Measurements from ENCODE around the gene LTA4H.

The LTA4H gene

DNA sequence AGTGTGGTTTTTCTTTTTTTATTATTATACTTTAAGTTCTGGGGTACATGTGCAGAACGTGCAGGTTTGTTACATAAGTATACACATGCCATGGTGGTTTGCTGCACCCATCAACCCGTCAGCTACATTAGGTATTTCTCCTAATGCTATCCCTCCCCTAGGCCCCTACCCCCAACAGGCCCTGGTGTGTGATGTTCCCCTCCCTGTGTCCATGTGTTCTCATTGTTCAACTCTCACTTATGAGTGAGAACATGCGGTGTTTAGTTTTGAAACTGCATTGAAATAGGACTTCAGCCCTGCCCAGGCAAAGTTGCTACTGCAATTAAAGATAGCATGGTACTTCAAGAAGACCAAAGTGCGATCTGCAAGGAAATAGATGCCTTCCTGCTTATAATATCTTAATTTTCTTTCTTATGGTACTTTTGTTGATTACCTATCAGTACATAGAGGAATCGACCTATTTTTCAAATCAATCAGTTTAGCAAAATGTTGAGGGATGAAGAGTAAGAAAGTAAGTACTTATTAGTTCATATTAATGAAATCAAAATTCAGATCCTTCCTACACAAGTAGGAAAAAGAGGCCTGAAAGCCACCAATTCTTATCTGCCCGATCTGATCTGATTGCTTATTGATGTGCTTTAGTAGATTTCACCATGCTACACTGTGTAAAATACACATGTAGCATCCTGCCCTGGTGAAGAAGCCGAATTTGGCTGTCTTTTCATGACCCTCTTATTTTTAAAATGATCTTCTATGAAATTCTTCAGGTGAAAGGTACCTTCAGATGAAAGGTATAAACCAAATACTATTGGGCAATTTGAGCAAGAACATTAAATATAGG lies 1.6 kb downstream of the LTA4H start:
- no peak for DNase-seq

DNA sequence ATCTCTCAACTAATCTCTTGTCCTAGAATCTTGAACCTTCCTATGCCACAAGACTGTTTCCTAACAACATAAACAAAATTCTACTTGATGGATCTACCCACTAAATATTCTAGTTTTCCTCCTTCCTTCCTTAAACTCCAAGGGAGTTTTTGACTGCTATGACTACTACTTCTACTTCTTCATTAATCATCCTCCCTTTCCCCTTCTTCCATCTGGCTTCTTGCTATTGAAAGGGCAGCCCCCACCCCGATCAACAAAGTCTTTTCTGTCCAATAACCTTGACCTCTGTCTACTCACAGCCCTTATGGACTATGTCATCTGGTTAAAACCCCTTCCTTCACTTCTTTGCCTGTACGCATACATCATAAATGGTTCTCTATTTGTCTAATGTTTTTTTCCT lies 5.6 kb downstream of the LTA4H start:
- DNase-seq: no peak

DNA sequence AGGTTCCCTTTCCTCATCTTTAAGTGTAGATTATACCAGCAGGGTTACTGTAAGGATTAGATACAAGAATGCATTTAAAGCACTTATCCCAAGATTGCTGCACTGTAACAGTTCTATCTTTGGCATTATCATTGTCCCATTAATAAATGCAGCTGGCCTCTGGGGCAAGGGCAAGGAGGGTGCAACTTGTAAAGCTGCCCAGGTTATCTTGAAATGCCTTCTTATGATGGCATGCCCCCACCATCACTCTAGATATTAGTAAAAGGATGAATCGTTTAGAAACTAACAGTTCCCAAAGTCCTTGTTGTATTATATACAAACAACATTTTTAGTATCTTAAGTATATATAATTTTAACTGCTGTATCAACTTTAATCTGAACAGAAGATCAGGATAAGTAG lies 6.8 kb downstream of the LTA4H start:
- no peak for DNase-seq

DNA sequence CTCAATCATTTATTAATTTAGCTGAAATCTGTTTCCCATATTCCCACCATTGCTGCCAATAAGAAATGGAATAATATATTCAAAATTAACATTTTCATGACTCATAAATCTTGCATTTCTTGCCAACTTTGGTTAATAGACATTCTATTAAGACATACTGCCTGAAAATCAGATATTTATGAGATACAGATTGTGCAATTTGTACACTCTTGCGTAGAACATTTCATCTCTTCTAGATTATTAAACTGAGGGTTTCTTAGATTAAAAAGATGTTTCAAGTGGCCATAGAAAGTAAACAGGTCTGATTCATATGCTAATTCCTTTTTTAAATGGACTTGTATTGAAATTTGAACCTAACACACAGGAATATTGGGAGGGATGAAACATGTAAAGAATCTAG lies 9.1 kb downstream of the LTA4H start:
- DNase-seq: no peak

DNA sequence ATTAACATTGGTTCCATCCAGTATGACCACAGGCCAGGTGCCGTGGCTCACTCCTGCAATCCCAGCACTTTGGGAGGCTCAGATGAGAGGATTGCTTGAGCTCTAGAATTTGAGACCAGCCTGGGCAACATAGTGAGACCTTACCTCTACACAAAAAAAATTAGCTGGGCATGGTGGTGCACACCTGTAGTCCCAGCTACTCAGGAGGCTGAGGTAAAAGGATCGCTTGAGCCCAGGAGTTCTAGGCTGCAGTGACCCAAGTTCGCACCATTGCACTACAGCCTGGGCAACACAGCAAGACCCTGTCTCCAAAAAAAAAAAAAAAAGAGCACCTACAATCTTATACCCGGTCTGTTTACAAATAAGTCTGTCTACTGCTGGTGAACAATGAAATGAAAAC lies 9.9 kb downstream of the LTA4H start:
- DNase-seq: no peak

DNA sequence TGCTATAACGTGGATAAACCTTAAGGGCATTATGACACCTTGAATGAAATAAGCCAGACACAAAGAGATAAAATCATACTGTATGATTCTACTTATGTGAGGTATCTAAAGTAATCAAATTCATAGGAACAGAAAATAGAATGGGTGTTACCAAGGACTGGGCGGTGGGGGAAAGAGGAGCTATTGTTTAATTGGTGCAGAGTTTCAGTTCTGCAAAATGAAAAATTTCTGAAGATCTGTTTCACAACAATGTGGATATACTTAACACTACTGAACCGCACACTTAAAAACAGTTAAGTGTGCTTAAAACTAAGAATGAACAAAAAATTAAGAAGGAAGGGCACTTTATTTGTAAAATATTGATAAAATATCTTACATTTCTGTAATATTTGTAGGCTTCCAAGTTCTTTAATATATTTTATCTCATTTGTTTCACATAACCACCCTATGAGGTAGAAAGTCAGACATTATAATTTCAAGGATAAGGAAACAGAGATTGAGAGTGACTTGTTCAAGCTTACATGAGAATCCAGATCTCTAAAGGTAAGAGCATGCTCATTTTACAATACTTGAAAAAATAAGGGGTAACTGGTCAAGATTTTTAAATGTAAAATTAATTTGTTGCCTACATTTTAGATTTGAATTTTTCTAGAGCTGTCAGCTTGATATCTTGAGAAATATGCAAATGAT lies 14.9 kb downstream of the LTA4H start:
- no peak for DNase-seq

DNA sequence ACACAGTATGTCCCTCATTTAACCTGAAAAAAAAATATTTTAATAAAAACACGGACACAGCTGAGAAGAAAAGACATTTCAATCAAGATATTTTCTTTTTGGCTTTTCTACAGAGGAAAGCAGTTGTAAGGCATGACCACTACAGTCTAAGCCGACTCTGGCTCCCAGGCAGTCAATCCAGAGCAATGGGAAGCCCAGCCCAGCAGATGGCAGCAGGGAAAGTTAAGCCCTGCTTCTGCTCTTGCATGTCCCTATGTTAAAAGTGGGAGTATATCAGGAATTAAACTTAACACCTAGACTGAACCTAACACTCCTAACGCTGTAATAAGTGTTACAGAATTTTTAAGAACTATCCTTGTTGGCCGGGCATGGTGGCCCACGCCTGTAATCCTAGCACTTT lies 19.7 kb downstream of the LTA4H start:
- no peak for DNase-seq

DNA sequence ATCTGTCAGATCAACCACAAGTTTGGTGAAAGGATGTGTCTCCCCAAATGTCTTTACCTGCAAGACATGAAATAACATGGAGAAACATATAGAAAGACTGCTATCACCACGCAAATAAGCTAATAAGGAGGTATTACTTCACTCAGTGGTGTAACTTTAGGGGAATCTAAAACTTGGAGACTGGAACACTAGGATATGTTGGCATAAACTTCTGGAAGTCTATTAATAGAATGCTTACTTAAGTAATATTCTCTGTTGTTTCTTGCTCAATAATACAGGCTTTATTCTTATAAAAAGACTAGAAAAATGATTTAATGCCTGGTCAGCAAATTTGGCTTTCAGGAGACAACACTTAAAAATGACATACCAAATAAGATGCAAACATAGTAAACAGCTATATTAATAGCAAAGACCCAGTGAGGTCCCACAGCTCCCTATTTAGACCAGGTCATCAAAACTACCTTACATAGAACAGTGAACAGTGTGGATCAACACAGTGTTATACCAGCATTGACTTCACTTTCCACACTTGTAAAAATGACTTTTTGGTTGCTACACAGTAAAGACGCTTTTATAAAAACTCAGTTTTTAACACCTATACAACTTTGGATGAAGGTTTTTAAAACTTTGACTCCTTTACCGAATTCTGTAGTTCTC lies 20.3 kb downstream of the LTA4H start:
- no peak for DNase-seq

DNA sequence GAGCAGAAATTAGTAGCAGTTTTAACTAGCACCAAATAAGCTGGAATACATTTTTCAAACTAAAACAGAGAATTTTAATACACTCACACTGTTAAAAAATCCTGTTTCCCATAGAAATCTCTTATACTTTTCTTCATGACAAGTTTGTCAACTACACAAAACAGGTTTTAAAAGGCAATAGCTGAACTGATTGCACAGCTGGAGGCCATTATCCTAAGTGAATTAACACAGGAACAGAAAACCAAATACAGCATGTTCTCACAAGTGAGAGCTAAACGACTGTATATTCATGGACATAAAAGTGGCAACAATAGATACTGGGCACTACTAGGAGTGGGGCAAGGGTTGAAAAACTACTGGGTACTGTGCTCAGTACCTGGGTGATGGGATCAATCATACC lies 27.7 kb downstream of the LTA4H start:
- DNase-seq: no peak

DNA sequence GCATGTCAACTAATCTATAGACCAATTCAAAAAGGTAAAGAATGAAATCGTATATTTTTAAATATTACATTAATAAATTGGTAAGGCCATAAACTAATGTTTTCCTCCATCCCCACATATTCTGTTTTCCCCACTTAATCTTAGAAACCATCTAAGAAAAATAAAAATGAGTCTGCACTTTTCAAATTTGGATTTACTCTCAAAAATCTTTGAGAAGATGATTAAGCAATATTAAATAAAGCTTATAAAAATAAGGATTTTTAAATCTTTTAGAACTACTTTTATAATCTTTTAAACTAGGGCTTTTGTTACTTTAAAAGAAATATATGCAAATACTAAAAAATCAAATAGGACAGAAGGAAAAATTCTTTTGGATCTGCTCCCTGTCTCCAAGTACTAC lies 28.7 kb downstream of the LTA4H start:
- no peak for DNase-seq

DNA sequence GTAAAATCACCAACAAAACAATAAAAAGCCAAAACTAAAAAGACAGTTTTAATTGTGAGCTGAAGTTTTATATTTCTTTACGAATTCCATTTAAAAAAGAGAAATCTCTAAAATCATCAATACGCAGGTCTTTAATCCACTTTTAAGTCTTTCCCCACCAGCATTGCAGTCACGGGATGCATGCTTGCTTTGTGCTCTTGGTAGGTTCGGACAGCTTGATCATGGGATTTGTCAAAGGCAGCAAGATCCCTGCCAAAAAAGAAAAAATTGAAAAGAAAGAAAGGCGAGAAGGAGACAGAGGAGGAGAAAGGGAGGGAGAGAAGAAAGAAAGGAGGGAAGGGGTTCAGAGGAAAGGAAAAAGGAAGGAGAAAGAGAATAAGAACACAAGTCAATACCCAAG lies 34.5 kb downstream of the LTA4H start:
- no peak for DNase-seq

DNA sequence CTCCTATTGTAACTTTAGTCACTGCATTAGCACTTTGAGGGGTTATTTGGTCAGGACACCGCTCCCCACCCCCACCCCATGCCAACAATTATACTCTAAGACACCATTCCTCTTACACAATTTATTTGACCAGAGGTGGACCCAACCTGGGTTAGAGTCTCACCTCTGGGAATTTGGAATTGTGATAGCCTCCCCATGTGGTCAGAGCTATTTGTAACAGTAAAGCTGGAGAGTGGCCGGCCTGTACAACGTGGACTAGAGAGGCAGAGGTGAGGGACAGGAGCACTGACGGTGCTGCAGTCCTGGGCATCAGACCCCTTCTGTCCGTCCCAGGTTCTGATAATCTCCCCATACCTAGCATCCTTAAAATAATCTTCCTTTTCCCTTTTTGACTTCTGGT lies 35.9 kb downstream of the LTA4H start:
- DNase-seq: no peak

DNA sequence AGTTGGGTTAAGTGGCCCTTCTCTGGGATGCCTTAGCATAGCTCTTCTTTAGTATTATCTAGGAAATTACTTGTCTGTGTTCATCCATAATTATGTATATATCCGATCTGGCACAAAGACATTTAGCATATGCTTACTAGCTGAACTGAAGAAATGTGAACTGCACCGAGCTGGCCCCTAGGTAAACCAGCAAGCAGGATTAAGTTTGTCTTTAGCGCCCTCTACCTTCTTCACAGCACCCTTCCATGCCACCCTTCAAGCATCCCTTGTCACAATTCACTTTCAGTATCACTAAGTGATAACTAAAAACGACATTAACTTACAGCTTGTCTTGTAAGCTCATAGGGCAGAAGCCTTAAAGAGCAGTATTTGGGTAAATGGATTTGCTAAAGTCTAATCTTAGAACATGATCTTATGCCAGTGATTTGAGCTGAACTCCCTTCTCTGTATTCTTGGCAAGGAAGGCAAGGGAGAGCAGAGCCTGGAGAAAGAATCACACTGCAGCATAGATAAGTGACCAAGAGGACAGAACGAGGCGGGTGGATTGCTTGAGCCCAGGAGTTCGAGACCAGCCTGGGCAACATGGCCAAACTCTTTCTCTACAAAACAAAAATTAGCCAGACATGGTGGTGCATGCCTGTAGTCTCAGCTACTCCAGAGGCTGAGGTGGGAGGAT lies 36.6 kb downstream of the LTA4H start:
- DNase-seq: no peak

DNA sequence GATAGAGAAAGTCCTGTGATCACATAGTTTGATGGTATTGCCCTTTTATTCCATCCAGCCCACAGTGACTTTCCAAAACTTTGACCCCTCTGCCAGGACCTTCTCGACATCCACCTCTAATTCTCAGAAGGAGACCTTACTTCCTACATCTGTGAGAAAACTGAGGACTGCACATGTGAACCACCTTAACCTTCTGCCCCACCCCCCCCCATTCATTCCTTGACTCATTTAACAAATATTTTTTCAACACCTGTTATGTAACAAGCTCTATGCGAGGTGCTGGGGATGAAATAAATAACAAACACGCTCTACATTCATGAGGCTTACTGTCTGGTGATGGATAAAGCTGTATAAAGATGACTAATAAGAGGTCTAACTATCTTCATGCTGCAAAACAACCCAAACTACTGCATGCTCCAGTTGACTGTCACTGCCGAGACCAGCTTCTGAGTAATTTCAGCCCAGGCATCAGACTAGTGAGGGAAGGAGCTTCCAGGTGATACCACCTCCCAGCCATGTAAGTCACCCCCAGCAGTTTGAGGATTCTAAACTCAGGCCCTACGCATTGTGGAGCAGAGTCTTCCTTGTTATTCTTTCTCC lies 37.4 kb downstream of the LTA4H start:
- no peak for DNase-seq

DNA sequence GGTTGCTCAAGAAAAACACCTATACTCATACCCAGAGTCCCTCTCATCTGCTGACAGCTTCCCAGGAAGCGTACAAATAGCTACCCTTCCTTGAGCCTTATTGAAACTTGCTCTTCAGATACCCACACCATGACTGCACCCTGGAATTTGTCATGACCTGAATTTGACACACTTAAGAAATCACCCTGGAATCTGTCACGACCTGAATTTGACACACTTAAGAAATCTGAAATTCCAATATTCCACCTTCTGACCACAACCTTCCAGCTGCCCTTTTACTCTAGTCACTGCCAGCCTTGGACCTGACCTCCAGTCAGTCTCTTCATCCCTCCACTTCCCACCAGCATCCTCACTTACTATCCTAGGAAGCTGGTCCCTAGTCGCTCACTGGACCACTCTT lies 38.1 kb downstream of the LTA4H start:
- no peak for DNase-seq

DNA sequence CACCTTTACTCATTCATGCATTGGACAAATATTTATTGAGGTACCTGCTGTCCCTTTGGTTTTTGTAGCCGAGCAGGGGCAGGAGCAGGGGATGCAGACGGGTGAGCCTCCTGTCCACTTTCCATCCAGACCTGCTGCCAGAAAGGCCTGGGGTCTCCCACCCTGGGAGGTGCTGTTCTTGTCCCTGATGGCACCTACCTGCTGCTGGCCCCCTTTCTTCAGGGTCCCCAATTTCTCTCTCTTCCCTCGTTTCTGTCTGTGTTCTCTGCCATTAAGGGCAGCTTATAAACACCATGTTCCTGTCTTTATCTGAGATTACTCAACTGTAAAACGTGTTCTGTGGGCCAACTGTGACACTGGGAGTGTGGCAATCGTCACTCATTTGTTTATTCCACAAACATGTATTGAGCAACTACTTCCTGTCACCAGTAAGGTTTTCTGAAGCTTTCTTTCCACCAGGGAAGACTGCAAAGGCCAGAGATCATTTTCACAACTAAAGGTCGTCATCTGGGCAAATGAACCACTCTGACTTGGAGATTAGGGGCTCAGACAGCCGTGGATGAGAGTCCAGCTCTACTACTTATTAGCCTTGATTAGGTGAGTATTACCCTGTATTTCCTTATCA lies 39.2 kb downstream of the LTA4H start, which contains the start of gene HAL:
Gene HAL, minus strand, starts transcription at position 311 of the 625 bp plus-strand sequence. CDS start 434 bp downstream, outside the sequence.
- no peak for DNase-seq

DNA sequence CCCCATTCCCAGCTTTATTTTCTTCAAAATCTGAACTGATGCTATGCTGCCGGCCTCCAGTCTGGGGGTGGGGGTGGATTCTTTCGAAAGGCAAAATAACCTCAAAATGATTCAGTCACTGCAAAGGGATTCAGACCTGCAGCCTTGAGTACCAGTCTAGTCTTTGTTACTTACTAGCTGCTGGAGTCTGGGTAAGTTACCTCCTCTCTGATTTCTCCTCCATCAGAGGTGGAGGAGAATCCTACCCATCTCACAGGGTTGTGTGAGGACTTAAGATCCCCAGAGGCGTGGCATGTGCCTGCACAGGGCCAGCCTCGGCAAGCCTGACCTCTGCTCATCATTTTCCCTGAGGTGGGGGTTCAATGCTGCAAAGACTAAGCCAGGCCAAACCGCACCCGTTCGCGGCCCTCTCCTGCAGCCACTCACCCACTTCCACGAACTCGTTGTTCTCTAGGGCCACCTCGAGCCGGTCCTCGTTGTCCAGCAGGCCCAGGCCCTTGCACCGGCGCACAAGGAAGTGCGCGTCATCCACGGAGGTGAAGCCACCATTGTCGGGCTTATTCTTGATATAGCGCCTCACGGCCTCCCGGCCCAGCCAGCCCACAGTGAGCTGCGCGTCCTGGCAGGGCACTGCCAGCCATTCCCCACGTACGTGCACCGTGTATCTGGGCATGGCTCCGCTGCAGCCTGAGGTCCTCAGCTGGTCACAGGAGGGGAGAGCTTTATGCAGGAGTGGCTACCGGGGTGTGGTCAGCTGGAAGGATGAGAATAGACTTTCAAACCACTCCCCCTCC lies 40.0 kb downstream of the LTA4H start:
- no peak for DNase-seq

DNA sequence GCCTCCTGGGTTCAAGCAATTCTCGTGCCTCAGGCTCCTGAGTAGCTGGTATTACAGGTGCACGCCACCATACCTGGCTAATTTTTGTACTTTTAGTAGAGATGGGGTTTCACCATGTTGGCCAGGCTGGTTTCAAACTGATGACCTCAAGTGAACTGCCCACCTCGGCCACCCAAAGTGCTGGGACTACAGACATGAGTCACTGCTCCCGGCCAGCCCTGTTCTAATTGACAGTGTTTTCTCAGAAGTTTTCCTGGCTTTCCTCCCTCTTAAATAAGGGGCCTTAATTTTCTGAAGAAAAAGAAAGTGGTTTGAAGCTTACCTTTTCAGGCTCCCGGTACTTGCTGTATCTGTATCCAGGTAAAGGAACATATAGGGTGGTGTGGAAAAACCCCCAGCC lies 40.9 kb downstream of the LTA4H start:
- no peak for DNase-seq

DNA sequence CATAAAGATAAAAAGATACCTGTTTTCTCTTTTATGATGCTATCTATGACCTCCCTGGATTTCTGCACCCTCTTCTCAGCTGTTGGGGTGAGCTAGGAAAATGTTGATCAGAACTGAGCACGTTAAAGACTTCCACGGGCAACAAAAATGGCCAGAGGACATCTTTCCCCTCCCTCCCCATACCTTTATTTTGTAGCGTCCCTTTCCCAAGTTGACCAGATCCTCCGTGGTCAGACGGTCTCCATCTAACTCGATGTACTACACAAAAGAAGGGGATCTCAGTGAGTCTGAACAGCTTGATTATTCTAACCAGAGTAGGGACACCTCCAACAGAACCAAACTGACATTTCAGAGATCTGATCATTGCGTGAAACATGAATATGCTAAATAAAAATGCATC lies 41.5 kb downstream of the LTA4H start:
- DNase-seq: no peak

DNA sequence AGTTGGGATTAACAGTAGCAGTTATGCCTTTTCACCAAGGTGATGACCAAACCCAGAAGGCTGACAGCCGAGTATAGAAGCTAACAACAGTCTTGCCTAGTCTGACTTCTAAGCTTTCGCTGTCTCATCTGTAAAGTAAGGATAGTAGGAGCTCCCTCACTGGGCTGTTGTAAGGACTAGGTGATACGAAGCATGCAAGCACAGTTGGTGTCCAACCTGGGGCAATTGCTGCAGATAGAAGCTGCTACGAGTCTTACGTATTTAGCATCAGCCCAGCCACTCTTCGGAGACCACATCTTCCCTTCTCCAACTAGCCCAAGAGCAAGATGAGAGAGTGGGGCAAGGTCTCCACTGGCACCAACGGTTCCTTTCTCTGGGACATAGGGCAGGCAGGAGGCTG lies 45.3 kb downstream of the LTA4H start:
- no peak for DNase-seq

DNA sequence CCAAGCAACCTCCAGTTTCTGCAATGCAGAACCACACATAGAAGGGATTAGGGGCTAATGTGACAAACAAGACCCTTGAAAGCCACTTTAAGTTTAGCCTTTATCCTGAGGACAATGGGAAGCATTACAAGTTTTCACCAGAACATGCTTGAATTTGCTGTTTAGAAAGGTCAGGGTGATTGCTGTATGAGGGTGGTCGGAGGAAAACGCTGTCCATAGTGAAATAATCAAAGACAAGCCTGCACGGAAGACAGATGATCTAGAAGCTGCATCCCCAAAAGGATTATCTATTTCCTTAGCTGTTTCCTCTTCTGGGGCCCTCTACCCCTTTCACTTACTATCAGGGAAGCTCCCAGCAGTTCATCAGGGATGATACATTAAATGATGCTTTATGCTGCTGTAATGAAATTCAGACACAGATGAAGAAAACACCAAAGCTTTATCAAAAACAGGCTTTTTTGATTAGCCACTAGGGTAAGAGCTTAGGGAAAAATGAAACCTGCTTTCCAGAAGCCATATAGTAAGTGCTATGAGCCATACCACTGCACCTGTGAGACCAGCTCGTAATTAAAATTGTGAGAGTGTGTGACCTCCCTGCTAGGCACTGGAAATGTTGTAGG lies 45.8 kb downstream of the LTA4H start:
- no peak for DNase-seq

All from activated gamma-delta T cell (primary cell).